SU-DHL-6 (cell line): ENCODE results near the gene CCDC54.
"Not testable (repeated sequence)": the region's sequence is repeated elsewhere in the genome, so short reads cannot be mapped to it uniquely, and the experiment has no call there.

Experiments
- H2AFZ ChIP-seq: fragments of 200-600 bp; sonication (generic); 2 replicates; pipeline ENCODE4 v1.6.1; 2014; ENCODE audit warnings: low read depth, mild to moderate bottlenecking, moderate library complexity, mixed read lengths, antibody characterized with exemption, low read length; ENCODE audit not compliant: severe bottlenecking
- H3F3A ChIP-seq: fragments of 200-600 bp; shearing (Covaris generic); 2 replicates; pipeline ENCODE4 v1.6.0; 2016; ENCODE audit warnings: antibody characterized with exemption, mild to moderate bottlenecking; ENCODE audit not compliant: insufficient read depth
- H3K27ac ChIP-seq: fragments of 200-600 bp; sonication (generic); 2 replicates; pipeline ENCODE4 v1.5.1; 2016; ENCODE audit warnings: low read depth, mild to moderate bottlenecking, low read length, moderate library complexity, mixed read lengths
- H3K27me3 ChIP-seq: fragments of 200-600 bp; sonication (generic), shearing (Covaris generic); 2 replicates; pipeline ENCODE4 v1.6.0; 2014; ENCODE audit warnings: mild to moderate bottlenecking, low read length
- H3K36me3 ChIP-seq: fragments of 200-600 bp; sonication (generic); 2 replicates; pipeline ENCODE4 v1.6.1; 2014; ENCODE audit warnings: mild to moderate bottlenecking, low read length, mixed read lengths
- H3K4me2 ChIP-seq: fragments of 300-600, 200-600 bp; shearing (Covaris generic), sonication (generic); 2 replicates; pipeline ENCODE4 v1.6.0; 2014; ENCODE audit warnings: low read length, low read depth, mild to moderate bottlenecking; ENCODE audit not compliant: poor library complexity, severe bottlenecking
- H3K4me3 ChIP-seq: fragments of 200-600 bp; sonication (generic); 2 replicates; pipeline ENCODE4 v1.5.1; 2014; ENCODE audit warnings: antibody characterized with exemption, low read length, mild to moderate bottlenecking, mixed read lengths; ENCODE audit not compliant: insufficient read depth, poor library complexity, severe bottlenecking
- H3K79me2 ChIP-seq: fragments of 200-600 bp; sonication (generic); 2 replicates; pipeline ENCODE4 v1.6.1; 2014; ENCODE audit warnings: mild to moderate bottlenecking, low read length, moderate library complexity; ENCODE audit not compliant: insufficient read depth
- H3K9ac ChIP-seq: fragments of 200-600 bp; sonication (generic); 2 replicates; pipeline ENCODE4 v1.7.0; 2014; ENCODE audit warnings: mild to moderate bottlenecking, low read length
- H3K9me2 ChIP-seq: fragments of 200-600 bp; sonication (generic); replicated peaks from 2 replicates; pipeline ENCODE4 v1.6.1; 2014; ENCODE audit warnings: low read length; ENCODE audit not compliant: insufficient read depth
- H3K9me3 ChIP-seq: fragments of 200-600 bp; sonication (generic); 2 replicates; pipeline ENCODE4 v1.6.1; 2014; ENCODE audit warnings: low read length, mixed read lengths; ENCODE audit not compliant: insufficient read depth
- H4K20me1 ChIP-seq: fragments of 200-600 bp; sonication (generic); 2 replicates; pipeline ENCODE4 v1.6.1; 2014; ENCODE audit warnings: low read depth, mild to moderate bottlenecking, antibody characterized with exemption, low read length, moderate library complexity, mixed read lengths
- EZH2phosphoT487 ChIP-seq: fragments of 200-600 bp; sonication (generic), shearing (Covaris generic); conservative IDR thresholded peaks from 2 replicates; pipeline ENCODE4 v1.6.1; 2018; ENCODE audit warnings: mild to moderate bottlenecking, antibody characterized with exemption, low read length, moderate library complexity, mixed read lengths
- TF ChIP-seq, protein P1 (sequence below): fragments of 200-600 bp; sonication (generic); IDR thresholded peaks from one replicate; pipeline ENCODE4 v1.5.1; 2017; ENCODE audit warnings: antibody characterized with exemption, mild to moderate bottlenecking, low read length, moderate library complexity; ENCODE audit not compliant: insufficient read depth, poor library complexity, severe bottlenecking

CCDC54 gene

DNA sequence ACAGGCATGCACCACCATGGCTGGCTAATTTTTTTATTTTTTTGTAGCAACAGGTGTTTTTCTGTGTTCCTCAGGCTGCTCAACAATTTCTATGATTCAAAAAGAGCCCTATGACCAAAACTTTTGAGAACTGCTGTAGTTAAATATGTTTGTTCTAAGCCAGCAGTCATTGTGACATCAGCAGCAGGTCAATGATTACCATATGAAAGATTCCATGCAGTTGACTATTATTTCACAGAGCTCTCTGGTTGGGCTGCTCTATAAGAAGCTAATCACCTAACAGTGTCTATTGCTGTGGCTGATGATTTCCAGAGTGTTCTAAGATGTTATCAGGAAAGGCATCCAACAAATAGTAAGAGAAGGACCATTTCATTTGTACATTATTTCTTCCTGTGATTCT lies at the start of gene CCDC54:
Gene CCDC54 (plus strand): TSS at position 289 of the 400 bp plus-strand sequence. CDS start 149 bp downstream, outside the sequence.
- Histone ChIP-seq H3K9me3 (no peaks in the 10 kb centered on the region), H3K36me3 (no peaks in the 10 kb centered on the region), H3K9me2 (no peaks in the 10 kb centered on the region), H3F3A (no peaks in the 10 kb centered on the region), H2AFZ (no peak within 1 kb of the TSS), H3K27me3 (no peaks in the 10 kb centered on the region), H3K27ac (no peak within 1 kb of the TSS), H4K20me1 (no peaks in the 10 kb centered on the region), H3K79me2 (no peaks in the 10 kb centered on the region), H3K4me2 (no peak within 1 kb of the TSS), H3K4me3 (no peak within 1 kb of the TSS), H3K9ac (no peak within 1 kb of the TSS)
- TF ChIP-seq, protein P1, sequence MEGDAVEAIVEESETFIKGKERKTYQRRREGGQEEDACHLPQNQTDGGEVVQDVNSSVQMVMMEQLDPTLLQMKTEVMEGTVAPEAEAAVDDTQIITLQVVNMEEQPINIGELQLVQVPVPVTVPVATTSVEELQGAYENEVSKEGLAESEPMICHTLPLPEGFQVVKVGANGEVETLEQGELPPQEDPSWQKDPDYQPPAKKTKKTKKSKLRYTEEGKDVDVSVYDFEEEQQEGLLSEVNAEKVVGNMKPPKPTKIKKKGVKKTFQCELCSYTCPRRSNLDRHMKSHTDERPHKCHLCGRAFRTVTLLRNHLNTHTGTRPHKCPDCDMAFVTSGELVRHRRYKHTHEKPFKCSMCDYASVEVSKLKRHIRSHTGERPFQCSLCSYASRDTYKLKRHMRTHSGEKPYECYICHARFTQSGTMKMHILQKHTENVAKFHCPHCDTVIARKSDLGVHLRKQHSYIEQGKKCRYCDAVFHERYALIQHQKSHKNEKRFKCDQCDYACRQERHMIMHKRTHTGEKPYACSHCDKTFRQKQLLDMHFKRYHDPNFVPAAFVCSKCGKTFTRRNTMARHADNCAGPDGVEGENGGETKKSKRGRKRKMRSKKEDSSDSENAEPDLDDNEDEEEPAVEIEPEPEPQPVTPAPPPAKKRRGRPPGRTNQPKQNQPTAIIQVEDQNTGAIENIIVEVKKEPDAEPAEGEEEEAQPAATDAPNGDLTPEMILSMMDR = no peak
- TF ChIP-seq EZH2phosphoT487 = no peak

DNA sequence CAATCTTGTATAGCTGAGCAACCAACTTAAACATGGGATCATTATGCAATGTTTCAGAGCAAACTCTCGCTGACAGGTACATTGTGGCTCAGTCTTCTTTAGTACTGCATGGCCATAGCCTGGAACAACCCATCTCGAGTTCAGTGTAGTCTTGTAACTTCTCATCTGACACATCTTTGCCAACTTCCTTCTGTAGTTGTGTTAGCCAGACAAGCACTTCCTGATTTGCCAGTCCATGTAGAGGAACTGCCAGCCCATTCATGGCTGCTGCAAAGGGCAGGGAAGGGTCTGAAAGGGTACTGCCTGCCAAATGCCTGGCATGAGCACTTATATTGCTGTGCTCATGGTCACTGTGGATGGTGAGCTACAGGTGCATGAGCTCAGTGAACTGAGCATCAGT lies 49.2 kb upstream of the CCDC54 start:
- H3F3A ChIP-seq = no peaks in the 10 kb centered on the region
- no peak overlapping the region for H3K4me2 ChIP-seq
- H3K9me2 ChIP-seq = no peaks in the 10 kb centered on the region
- no peak overlapping the region for H3K27ac ChIP-seq
- H2AFZ ChIP-seq = no peak overlapping the region
- no peaks in the 10 kb centered on the region for H4K20me1 ChIP-seq
- no peaks in the 10 kb centered on the region for H3K9me3 ChIP-seq
- H3K9ac ChIP-seq = no peak overlapping the region
- H3K36me3 ChIP-seq = no peaks in the 10 kb centered on the region
- H3K27me3 ChIP-seq = no peaks in the 10 kb centered on the region
- no peaks in the 10 kb centered on the region for H3K79me2 ChIP-seq
- no peak for TF ChIP-seq EZH2phosphoT487
- TF ChIP-seq, protein P1 = no peak
- H3K4me3 ChIP-seq = no peak overlapping the region

DNA sequence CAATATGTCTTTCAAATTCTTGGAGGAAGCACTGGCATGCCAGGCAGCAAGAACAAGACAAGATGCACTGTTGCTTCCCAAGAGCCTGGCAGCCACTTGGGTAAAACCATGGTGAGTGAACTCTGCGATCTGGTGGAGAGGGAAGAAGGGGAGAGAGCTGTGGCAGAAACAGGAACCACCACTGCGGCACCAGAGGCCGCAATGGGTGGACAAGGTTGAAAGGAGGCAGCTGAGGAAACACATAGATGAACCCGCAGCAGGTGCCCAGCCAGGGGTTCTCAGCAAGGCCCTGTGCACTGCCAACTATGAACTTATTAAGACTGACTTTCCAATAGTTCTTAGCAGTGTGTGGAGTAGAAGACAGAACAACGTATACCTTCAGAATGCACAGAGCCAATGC lies 48.2 kb upstream of the CCDC54 start:
- no peaks in the 10 kb centered on the region for H3K9me3 ChIP-seq
- H3K27me3 ChIP-seq = no peaks in the 10 kb centered on the region
- no peaks in the 10 kb centered on the region for H3K36me3 ChIP-seq
- no peaks in the 10 kb centered on the region for H3F3A ChIP-seq
- H3K27ac ChIP-seq = no peak overlapping the region
- no peak overlapping the region for H3K9ac ChIP-seq
- no peak overlapping the region for H3K4me2 ChIP-seq
- no peaks in the 10 kb centered on the region for H4K20me1 ChIP-seq
- H3K79me2 ChIP-seq = no peaks in the 10 kb centered on the region
- no peak overlapping the region for H2AFZ ChIP-seq
- no peak for TF ChIP-seq EZH2phosphoT487
- TF ChIP-seq, protein P1 = no peak
- H3K9me2 ChIP-seq = no peaks in the 10 kb centered on the region
- H3K4me3 ChIP-seq = no peak overlapping the region

DNA sequence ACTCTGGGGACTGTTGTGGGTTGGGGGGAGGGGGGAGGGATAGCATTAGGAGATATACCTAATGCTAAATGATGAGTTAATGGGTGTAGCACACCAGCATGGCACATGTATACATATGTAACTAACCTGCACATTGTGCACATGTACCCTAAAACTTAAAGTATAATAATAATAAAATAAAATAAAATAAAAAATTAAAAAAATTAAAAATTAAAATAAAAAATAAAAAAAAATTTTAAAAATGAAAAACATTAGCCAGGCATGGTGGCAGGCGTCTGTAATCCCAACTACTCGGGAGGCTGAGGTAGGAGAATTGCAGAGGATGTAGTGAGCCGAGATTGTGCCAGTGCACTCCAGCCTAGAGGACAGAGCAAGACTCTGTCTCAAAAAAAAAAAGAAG lies 37.5 kb upstream of the CCDC54 start:
- H3K36me3 ChIP-seq, H3F3A ChIP-seq, H3K27ac ChIP-seq, H3K79me2 ChIP-seq, H3K27me3 ChIP-seq, H3K9me2 ChIP-seq, H3K9me3 ChIP-seq, H4K20me1 ChIP-seq, H3K4me2 ChIP-seq, H3K9ac ChIP-seq, H2AFZ ChIP-seq, H3K4me3 ChIP-seq: not testable (repeated sequence)
